Pancreas (tissue), 10 donors: ENCODE results near the gene LACTBL1. TPM values are rescaled to one million over a fixed set of nuclear protein-coding genes. Genes with fewer than 3 reads are reported as not detected.
"Not testable (repeated sequence)": the region's sequence is repeated elsewhere in the genome, so short reads cannot be mapped to it uniquely, and the experiment has no call there.

ENCODE experiments used
- ATAC-seq, 4 donors: fragments of 200-7000 bp; cut with Tn5 transposase; one replicate each; pipeline versions ENCODE4 v1.8.0 to v1.9.1; 2020; ENCODE audit warnings: mild to moderate bottlenecking in 4 of 4, moderate library complexity in 4 of 4
- DNase-seq, 6 donors: peaks; one replicate each; pipeline ENCODE4 v3.0.0-alpha.2; 2020
- FAIRE-seq: peaks from 2 replicates; lab custom pipeline; 2012; peaks lifted over from hg19 to GRCh38; lab: Jason Lieb, UNC
- H3K27ac ChIP-seq, 4 donors: fragments of 200-600 bp; sonication (generic); 1 replicate in 3 of 4; 2 replicates in 1 of 4; pipeline versions ENCODE4 v1.5.0 to v1.8.0; 2020
- H3K27me3 ChIP-seq, 4 donors: fragments of 200-600 bp; one replicate each; pipeline ENCODE4 v1.8.0; 2021
- H3K36me3 ChIP-seq, 3 donors: fragments of 200-600 bp; sonication (generic) in 1 of 3; one replicate each; pipeline versions ENCODE4 v1.5.0 to v1.8.0; 2020 to 2021
- H3K4me1 ChIP-seq, 3 donors: fragments of 200-600 bp; one replicate each; pipeline ENCODE4 v1.8.0; 2021
- H3K4me3 ChIP-seq, 4 donors: fragments of 200-600 bp; sonication (generic) in 2 of 4; one replicate each; pipeline versions ENCODE4 v1.5.0 to v1.8.0; 2020 to 2021
- H3K9me3 ChIP-seq, 4 donors: fragments of 200-600 bp; one replicate each; pipeline ENCODE4 v1.8.0; 2021
- WGBS, 2 donors: extraction: QIAGEN DNeasy Blood & Tissue Kit; methylation state at CpG; one replicate each; pipeline ENCODE4 v1.1.7; 2013; 5-methylcytosine and 5-hydroxymethylcytosine counted together
- intact Hi-C, 3 donors: fragments of 100-400 bp; cut with DNase I; formaldehyde crosslinking; loops; one replicate each; pipeline versions ENCODE4 v1.11.1 to v1.14.2; 2022
- polyA plus RNA-seq, 2 donors: library from polyadenylated mRNA; stranded (reverse); fragments of 200-250 nt; gene quantifications; one replicate each; pipeline ENCODE4 v1.2.3, GENCODE V29; 2013
- total RNA-seq, 6 donors: library from RNA; stranded (reverse); fragmentation: NEBNext Ultra II Directional in 4 of 6; extraction: Animal tissue kit (Norgen Biotek cat#: 25700) in 4 of 6; gene quantifications; one replicate each; pipeline versions ENCODE4 v1.2.1 to v1.2.4, GENCODE V29; 2021 to 2023
- TF ChIP-seq, protein P1 (sequence below), 4 donors: fragments of 200-600 bp; sonication (generic) in 3 of 4; IDR thresholded peaks; one replicate each; pipeline versions ENCODE4 v1.5.0 to v1.8.0; 2021; ENCODE audit warnings: antibody characterized with exemption in 4 of 4
- donor health status: healthy with polysubstance abuse.
- donor health status: DM: no; HTN: no; CAD: no; lungs with moderate emphysema.
- donor health status: DM: no; HTN: no; CAD: no.
- donor health status: control.
- donor health status: control.
- donor health status: Bipolar disorder and iron deficiency.
- donor health status: DM: yes; HTN: yes; CAD: no.
- donor health status: DM: no; HTN: no; CAD: no.
- donor health status: DM: no; HTN: no; CAD: no.
- donor health status: DM: yes; HTN: yes; CAD: no.

LACTBL1 gene
- total and polyA plus RNA-seq, 8 donors, result not detected

DNA sequence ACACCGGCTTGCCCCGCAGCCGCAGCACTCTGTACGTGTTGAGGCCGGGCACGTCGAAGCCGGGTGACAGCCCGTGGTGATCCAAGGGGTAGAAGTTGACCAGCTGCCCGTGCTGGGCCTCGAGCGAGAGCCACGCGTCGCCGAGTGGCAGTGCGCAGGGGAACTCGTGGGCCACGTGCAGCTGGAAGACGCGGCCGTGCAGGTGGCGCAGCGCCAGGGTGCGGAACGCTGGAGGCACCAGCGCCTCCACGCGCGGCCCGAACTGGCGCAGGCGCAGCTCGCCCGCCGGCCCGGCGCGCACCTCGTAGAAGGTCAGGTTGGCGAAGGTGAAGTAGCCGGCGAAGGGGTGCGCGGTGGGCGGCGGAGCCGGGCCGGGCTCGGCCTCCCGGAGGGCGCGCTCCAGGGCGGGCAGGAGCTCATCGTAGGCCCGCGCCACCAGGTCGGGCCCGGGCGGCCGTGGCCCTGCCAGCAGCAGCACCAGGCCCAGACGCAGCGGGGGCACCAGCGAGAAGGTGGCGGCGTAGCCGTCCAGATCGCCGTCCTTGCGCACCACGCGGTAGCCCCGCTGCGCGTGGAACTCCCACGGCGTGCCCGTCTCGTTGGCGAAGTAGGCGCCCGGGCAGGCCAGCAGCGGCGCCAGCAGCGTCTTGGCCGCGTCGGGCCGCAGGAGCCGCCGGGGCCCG is 19.5 kb downstream of the LACTBL1 start:
- Histone ChIP-seq H3K9me3 (no peaks in the 10 kb centered on the region), H3K4me3 (peak overlapping the region in 1 of 4 donors; percentile 17), H3K36me3 (no peaks in the 10 kb centered on the region), H3K4me1 (no peaks in the 10 kb centered on the region), H3K27me3 (peaks cover 0 to 11% (median 5%) of the 10 kb centered on the region in 4 donors), H3K27ac (no peak overlapping the region)
- 10% methylated on average over 76 to 92 of the region's 92 CpGs for WGBS, 2 donors
- FAIRE-seq, result no peak
- peak in 1 of 6 donors; percentile 63 for DNase-seq
- no peak for ATAC-seq
- intact Hi-C loops, result no loop called here
- TF ChIP-seq, protein P1, sequence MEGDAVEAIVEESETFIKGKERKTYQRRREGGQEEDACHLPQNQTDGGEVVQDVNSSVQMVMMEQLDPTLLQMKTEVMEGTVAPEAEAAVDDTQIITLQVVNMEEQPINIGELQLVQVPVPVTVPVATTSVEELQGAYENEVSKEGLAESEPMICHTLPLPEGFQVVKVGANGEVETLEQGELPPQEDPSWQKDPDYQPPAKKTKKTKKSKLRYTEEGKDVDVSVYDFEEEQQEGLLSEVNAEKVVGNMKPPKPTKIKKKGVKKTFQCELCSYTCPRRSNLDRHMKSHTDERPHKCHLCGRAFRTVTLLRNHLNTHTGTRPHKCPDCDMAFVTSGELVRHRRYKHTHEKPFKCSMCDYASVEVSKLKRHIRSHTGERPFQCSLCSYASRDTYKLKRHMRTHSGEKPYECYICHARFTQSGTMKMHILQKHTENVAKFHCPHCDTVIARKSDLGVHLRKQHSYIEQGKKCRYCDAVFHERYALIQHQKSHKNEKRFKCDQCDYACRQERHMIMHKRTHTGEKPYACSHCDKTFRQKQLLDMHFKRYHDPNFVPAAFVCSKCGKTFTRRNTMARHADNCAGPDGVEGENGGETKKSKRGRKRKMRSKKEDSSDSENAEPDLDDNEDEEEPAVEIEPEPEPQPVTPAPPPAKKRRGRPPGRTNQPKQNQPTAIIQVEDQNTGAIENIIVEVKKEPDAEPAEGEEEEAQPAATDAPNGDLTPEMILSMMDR (IDR thresholded peaks at IDR 0.05), result no peak

DNA sequence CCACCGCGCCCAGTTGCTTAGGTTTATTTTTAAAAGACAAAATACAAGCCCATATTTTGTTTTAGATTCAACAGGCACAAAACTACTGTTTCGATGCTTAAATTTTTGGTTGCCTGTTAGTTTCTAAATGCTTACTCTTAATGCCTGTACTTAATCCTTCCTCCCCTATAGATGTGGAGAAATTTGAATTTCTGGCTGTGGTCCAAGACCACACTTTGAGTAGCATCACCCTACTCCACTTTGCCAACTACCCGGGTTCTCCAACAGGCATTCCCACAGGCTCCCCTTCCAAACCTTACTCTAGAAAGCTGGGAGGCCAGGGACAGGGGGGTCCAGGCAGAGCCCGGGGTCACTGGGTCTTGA is 20.0 kb downstream of the LACTBL1 start:
- H3K27me3 ChIP-seq, result peaks cover 0 to 11% (median 5%) of the 10 kb centered on the region in 4 donors
- intact Hi-C loops, result no loop called here
- H3K36me3 ChIP-seq, result no peaks in the 10 kb centered on the region
- H3K27ac ChIP-seq, result no peak overlapping the region
- TF ChIP-seq, protein P1 (IDR thresholded peaks at IDR 0.05), result no peak
- no peaks in the 10 kb centered on the region for H3K4me1 ChIP-seq
- DNase-seq, result no peak
- no peak overlapping the region for H3K4me3 ChIP-seq
- FAIRE-seq, result no peak
- ATAC-seq, result no peak
- WGBS, 2 donors, result 78 to 83% methylated on average over 5 of the region's 5 CpGs
- H3K9me3 ChIP-seq, result no peaks in the 10 kb centered on the region

DNA sequence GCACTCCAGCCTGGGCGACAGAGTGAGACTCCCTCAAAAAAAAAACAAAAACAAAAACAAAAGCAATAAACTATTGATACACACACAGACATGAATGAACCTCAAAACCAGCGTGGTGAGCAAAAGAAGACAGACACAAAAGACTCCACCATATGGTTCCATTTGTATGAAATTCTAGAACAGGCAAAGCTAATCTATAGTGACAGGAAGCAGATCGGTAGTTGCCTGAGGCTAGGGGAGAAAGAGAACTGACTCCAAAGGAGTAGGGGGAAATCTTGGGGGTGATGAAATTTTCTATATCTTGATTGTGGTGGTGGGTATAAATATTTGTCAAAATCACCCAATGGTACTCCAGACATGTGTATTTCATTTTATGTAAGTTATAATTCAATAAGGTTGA is 20.9 kb downstream of the LACTBL1 start:
- Histone ChIP-seq H3K4me3 (no peak overlapping the region), H3K9me3 (no peaks in the 10 kb centered on the region), H3K36me3 (no peaks in the 10 kb centered on the region), H3K27me3 (peaks cover 0 to 11% (median 5%) of the 10 kb centered on the region in 4 donors), H3K27ac (no peak overlapping the region), H3K4me1 (no peaks in the 10 kb centered on the region)
- ATAC-seq (no peak), DNase-seq (no peak), FAIRE-seq (no peak)
- intact Hi-C loops, result no loop called here
- WGBS, 2 donors, result 81 to 85% methylated on average over 3 of the region's 3 CpGs
- TF ChIP-seq, protein P1 (IDR thresholded peaks at IDR 0.05), result no peak

DNA sequence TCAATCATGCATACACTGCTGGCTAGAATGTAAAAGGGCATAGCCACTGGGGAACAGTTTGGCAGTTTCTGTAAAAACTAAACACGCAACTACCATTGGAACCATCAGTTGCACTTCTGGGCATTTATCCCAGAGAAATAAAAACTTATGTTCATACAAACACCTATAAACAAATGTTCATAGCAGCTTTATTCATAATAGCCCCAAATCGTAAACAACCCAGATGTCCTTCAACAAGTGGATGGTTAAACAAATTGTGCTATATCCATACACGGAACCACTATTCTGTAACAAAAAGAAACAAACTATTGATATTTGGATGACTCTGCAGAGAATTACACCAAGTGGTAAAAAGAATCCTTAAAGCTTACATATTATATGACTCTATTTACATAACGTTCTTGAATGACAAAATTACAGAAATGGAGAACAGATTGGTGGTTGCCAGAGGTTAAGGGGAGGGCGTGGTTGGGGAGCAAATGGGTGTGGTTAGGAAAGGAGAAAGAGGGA is 22.8 kb downstream of the LACTBL1 start:
- 57 to 63% methylated on average over 5 of the region's 5 CpGs for WGBS, 2 donors
- TF ChIP-seq, protein P1 (IDR thresholded peaks at IDR 0.05), result no peak
- Histone ChIP-seq H3K36me3 (no peaks in the 10 kb centered on the region), H3K27ac (no peak overlapping the region), H3K4me1 (no peaks in the 10 kb centered on the region), H3K4me3 (no peak overlapping the region), H3K9me3 (no peaks in the 10 kb centered on the region), H3K27me3 (peaks cover 0 to 11% (median 5%) of the 10 kb centered on the region in 4 donors)
- DNase-seq (no peak), ATAC-seq (no peak), FAIRE-seq (no peak)
- intact Hi-C loops, result no loop called here

DNA sequence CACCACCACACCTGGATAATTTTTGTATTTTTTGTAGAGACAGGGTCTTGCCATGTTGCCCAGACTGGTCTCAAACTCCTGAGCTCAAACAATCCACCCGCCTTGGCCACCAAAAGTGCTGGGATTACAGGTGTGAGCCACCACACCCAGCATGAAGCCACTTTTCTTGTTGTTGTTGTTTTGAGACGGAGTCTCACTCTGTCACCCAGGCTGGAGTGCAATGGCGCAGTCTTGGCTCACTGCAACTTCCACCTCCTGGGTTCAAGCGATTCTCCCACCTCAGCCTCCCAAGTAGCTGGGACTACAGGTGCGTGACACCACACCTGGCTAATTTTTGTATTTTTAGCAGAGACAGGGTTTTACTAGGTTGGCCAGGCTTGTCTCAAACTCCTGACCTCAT is 27.5 kb downstream of the LACTBL1 start:
- H3K4me1 ChIP-seq, ATAC-seq, H3K9me3 ChIP-seq, H3K27me3 ChIP-seq, H3K36me3 ChIP-seq, H3K4me3 ChIP-seq, intact Hi-C loops, H3K27ac ChIP-seq, FAIRE-seq: not testable (repeated sequence)
- peak in 1 of 6 donors; percentile 4 for DNase-seq
- 76 to 97% methylated on average over 5 of the region's 5 CpGs for WGBS, 2 donors
